ENCODE data around the gene KRTAP9-8. TPM values are rescaled to one million over a fixed set of nuclear protein-coding genes. Genes with fewer than 3 reads are reported as not detected.
"Not testable (repeated sequence)": the region's sequence is repeated elsewhere in the genome, so short reads cannot be mapped to it uniquely, and the experiment has no call there.

The KRTAP9-8 gene
- total and polyA plus RNA-seq, 7 experiments from 2014 or later: not detected

GRCh38 chr17:41212524-41213169 lies 25.2 kb upstream of the KRTAP9-8 start:
- DNase-seq (no peak), ATAC-seq (no peak)
- H3K9me3 ChIP-seq (ENCODE audit: control insufficient read depth in 2 of 3, low read length in 3 of 3): no peaks in the 10 kb centered on the region
- Mint-ChIP-seq H3K4me3 (no peak overlapping the region), H3K27me3 (peaks cover 0 to 28% (median 15%) of the 10 kb centered on the region in 5 donors), H3K36me3 (no peaks in the 10 kb centered on the region), H3K4me1 (peaks cover 0 to 13% (median 6%) of the 10 kb centered on the region in 7 donors), H3K27ac (peak overlapping the region in 1 of 9 donors; percentile 36), H3K9me3 (peaks cover 0 to 6% (median 0%) of the 10 kb centered on the region in 11 donors)
- H3K4me3 ChIP-seq (ENCODE audit: low read length): no peak overlapping the region
- H3K27ac ChIP-seq (ENCODE audit: low read depth, low read length): no peak overlapping the region
- H3K36me3 ChIP-seq (ENCODE audit: control insufficient read depth in 2 of 3, insufficient read depth in 3 of 3, low read length in 3 of 3): no peaks in the 10 kb centered on the region
- ChIA-PET CTCF (interaction anchor here (0.5 to 1.0 kb wide), 2 partner anchors 99 to 102 kb away, joined by 3 read pairs; no protein-coding TSS in a partner anchor), POLR2A (interaction anchor here (0.8 kb wide), 1 partner anchor 94 kb away, joined by 3 read pairs; no protein-coding TSS in a partner anchor)
- H3K27me3 ChIP-seq (ENCODE audit: control insufficient read depth in 2 of 2, insufficient read depth in 2 of 2, low read length in 2 of 2): peaks cover 0 to 5% of the 10 kb centered on the region in 2 donors
- intact Hi-C loops (cut with micrococcal nuclease): loop anchor here in 1 of 2 donors (5.0 kb wide), 1 partner anchor 110 kb away; no protein-coding TSS in a partner anchor
- no peaks in the 10 kb centered on the region for H3K4me1 ChIP-seq (ENCODE audit: control insufficient read depth in 2 of 2, insufficient read depth in 2 of 2, low read length in 2 of 2)

- Mint-ChIP-seq H3K4me3 (no peak overlapping the region), H3K36me3 (peaks cover 0 to 4% (median 0%) of the 10 kb centered on the region in 5 donors), H3K4me1 (peaks cover 0 to 13% (median 6%) of the 10 kb centered on the region in 7 donors), H3K27ac (no peak overlapping the region), H3K27me3 (peaks cover 0 to 15% (median 5%) of the 10 kb centered on the region in 5 donors), H3K9me3 (peaks cover 0 to 9% (median 0%) of the 10 kb centered on the region in 11 donors)
- ChIA-PET POLR2A (interaction anchor here (0.6 kb wide), 1 partner anchor 1144 kb away, joined by 3 read pairs; no protein-coding TSS in a partner anchor), CTCF (interaction anchor here (0.6 to 1.2 kb wide), 2 partner anchors 14 to 106 kb away, joined by 3 read pairs; no protein-coding TSS in a partner anchor)
- Histone ChIP-seq H3K36me3 (ENCODE audit: control insufficient read depth in 2 of 3, insufficient read depth in 3 of 3, low read length in 3 of 3) (no peaks in the 10 kb centered on the region), H3K4me3 (ENCODE audit: low read length) (no peak overlapping the region), H3K27me3 (ENCODE audit: control insufficient read depth in 2 of 2, insufficient read depth in 2 of 2, low read length in 2 of 2) (peaks cover 0 to 5% of the 10 kb centered on the region in 2 donors), H3K27ac (ENCODE audit: low read depth, low read length) (no peak overlapping the region), H3K9me3 (ENCODE audit: control insufficient read depth in 2 of 3, low read length in 3 of 3) (no peaks in the 10 kb centered on the region), H3K4me1 (ENCODE audit: control insufficient read depth in 2 of 2, insufficient read depth in 2 of 2, low read length in 2 of 2) (no peaks in the 10 kb centered on the region)
- intact Hi-C loops (cut with micrococcal nuclease): no loop called here
- DNase-seq (no peak), ATAC-seq (no peak)
Measured at GRCh38 chr17:41215681-41216080, 22.1 kb upstream of the KRTAP9-8 start.

DNA sequence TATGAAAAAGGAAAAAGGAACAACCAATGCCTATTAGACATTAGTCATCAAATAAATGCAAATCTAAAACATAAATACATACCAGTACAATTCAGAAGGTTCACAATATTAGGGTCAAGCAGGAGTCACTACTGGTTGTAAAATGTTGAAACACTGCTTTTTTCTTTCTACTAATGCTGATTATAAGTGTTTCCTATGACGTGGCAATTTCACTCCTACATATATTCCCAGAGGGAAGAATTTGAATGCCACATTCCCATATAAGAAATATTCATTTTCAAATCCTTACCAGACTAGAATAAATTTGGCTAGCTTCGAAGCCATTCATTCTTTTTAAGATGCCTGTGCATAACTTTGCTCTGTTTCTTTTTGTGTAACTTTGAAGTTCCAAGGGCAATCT lies 14.0 kb upstream of the KRTAP9-8 start:
- no peak for ATAC-seq
- DNase-seq: no peak
- Histone ChIP-seq H3K27me3 (ENCODE audit: control insufficient read depth in 2 of 2, insufficient read depth in 2 of 2, low read length in 2 of 2) (peaks cover 0 to 6% of the 10 kb centered on the region in 2 donors), H3K9me3 (ENCODE audit: control insufficient read depth in 2 of 3, low read length in 3 of 3) (no peaks in the 10 kb centered on the region), H3K4me3 (ENCODE audit: low read length) (no peak overlapping the region), H3K4me1 (ENCODE audit: control insufficient read depth in 2 of 2, insufficient read depth in 2 of 2, low read length in 2 of 2) (no peaks in the 10 kb centered on the region), H3K36me3 (ENCODE audit: control insufficient read depth in 2 of 3, insufficient read depth in 3 of 3, low read length in 3 of 3) (no peaks in the 10 kb centered on the region), H3K27ac (ENCODE audit: low read depth, low read length) (no peak overlapping the region)
- peaks cover 0 to 11% (median 0%) of the 10 kb centered on the region in 5 donors for H3K27me3 Mint-ChIP-seq
- H3K27ac Mint-ChIP-seq: no peak overlapping the region
- H3K4me3 Mint-ChIP-seq: no peak overlapping the region
- H3K36me3 Mint-ChIP-seq: peaks cover 0 to 4% (median 0%) of the 10 kb centered on the region in 5 donors
- intact Hi-C loops (cut with micrococcal nuclease): no loop called here
- peaks cover 0 to 9% (median 0%) of the 10 kb centered on the region in 11 donors for H3K9me3 Mint-ChIP-seq
- ChIA-PET CTCF (no interaction called here), POLR2A (no interaction called here)
- peaks cover 0 to 6% (median 0%) of the 10 kb centered on the region in 7 donors for H3K4me1 Mint-ChIP-seq

DNA sequence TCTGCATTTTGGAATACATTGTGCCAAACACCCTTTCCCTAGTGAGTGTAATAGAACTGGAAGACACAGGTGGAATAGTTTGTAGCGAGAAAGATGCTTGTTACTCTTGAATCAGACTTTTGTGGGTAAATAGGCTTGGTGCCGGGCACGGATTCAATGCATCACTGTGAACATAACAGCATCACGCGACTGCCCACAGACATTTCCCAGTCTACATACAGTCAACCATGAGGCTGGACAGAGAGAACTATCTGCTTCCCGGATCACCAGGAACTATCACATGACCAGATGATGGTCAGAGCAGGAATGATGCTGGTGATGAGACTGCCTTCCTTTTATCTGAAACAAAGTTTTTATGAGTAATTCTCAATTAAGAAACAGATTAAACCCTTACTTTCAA lies 11.7 kb upstream of the KRTAP9-8 start:
- no peak for ATAC-seq
- POLR2A ChIA-PET: no interaction called here
- H3K9me3 Mint-ChIP-seq: peaks cover 0 to 4% (median 0%) of the 10 kb centered on the region in 11 donors
- Histone ChIP-seq H3K4me1 (ENCODE audit: control insufficient read depth in 2 of 2, insufficient read depth in 2 of 2, low read length in 2 of 2) (no peaks in the 10 kb centered on the region), H3K9me3 (ENCODE audit: control insufficient read depth in 2 of 3, low read length in 3 of 3) (no peaks in the 10 kb centered on the region), H3K4me3 (ENCODE audit: low read length) (no peak overlapping the region), H3K27ac (ENCODE audit: low read depth, low read length) (no peak overlapping the region), H3K36me3 (ENCODE audit: control insufficient read depth in 2 of 3, insufficient read depth in 3 of 3, low read length in 3 of 3) (no peaks in the 10 kb centered on the region), H3K27me3 (ENCODE audit: control insufficient read depth in 2 of 2, insufficient read depth in 2 of 2, low read length in 2 of 2) (peaks cover 0 to 6% of the 10 kb centered on the region in 2 donors)
- DNase-seq: no peak
- H3K27me3 Mint-ChIP-seq: peaks cover 0 to 17% (median 0%) of the 10 kb centered on the region in 5 donors
- no peak overlapping the region for H3K27ac Mint-ChIP-seq
- H3K4me1 Mint-ChIP-seq: peaks cover 0 to 15% (median 11%) of the 10 kb centered on the region in 7 donors
- intact Hi-C loops (cut with micrococcal nuclease): no loop called here
- H3K36me3 Mint-ChIP-seq: no peaks in the 10 kb centered on the region
- CTCF ChIA-PET: no interaction called here
- no peak overlapping the region for H3K4me3 Mint-ChIP-seq

- POLR2A ChIA-PET; H3K4me3 Mint-ChIP-seq; H3K27ac Mint-ChIP-seq; H3K27me3 ChIP-seq (ENCODE audit: control insufficient read depth in 2 of 2, insufficient read depth in 2 of 2, low read length in 2 of 2); H3K9me3 ChIP-seq (ENCODE audit: control insufficient read depth in 2 of 3, low read length in 3 of 3); DNase-seq; H3K4me3 ChIP-seq (ENCODE audit: low read length); CTCF ChIA-PET; ATAC-seq; H3K27ac ChIP-seq (ENCODE audit: low read depth, low read length); H3K36me3 ChIP-seq (ENCODE audit: control insufficient read depth in 2 of 3, insufficient read depth in 3 of 3, low read length in 3 of 3); intact Hi-C loops (cut with micrococcal nuclease); H3K4me1 ChIP-seq (ENCODE audit: control insufficient read depth in 2 of 2, insufficient read depth in 2 of 2, low read length in 2 of 2); H3K36me3 Mint-ChIP-seq; H3K9me3 Mint-ChIP-seq: not testable (repeated sequence)
- Mint-ChIP-seq H3K4me1 (peaks cover 0 to 15% (median 7%) of the 10 kb centered on the region in 7 donors), H3K27me3 (peaks cover 0 to 16% (median 0%) of the 10 kb centered on the region in 5 donors)
Measured at GRCh38 chr17:41226598-41227095, 11.2 kb upstream of the KRTAP9-8 start, which contains the start of gene KRTAP9-2. Gene KRTAP9-2, plus strand, starts transcription at chr17:41226648. Its CDS starts 7 bp downstream, at chr17:41226655.

DNA sequence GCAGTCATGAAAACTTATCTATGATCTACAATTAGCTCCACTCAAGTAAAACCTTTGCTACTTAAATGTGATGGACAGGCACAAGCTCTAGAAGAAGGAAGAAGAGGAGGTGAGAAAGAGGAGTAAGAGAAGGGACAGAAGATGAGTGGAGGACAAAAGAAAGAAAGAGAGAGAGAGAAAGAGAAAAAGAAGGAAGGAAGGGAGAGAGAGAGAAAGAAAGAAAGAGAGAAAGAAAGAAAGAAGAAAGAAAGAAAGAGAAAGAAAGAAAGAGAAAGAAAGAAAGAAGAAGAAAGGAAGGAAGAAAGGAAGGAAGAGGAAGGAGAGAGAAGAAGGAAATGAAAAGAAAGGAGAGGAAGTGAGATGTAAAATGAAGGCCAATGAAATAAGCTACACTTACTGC lies 7.7 kb upstream of the KRTAP9-8 start:
- intact Hi-C loops (cut with micrococcal nuclease): no loop called here
- Histone ChIP-seq H3K27ac (ENCODE audit: low read depth, low read length) (no peak overlapping the region), H3K27me3 (ENCODE audit: control insufficient read depth in 2 of 2, insufficient read depth in 2 of 2, low read length in 2 of 2) (peaks cover 0 to 6% of the 10 kb centered on the region in 2 donors), H3K9me3 (ENCODE audit: control insufficient read depth in 2 of 3, low read length in 3 of 3) (no peaks in the 10 kb centered on the region), H3K36me3 (ENCODE audit: control insufficient read depth in 2 of 3, insufficient read depth in 3 of 3, low read length in 3 of 3) (no peaks in the 10 kb centered on the region), H3K4me1 (ENCODE audit: control insufficient read depth in 2 of 2, insufficient read depth in 2 of 2, low read length in 2 of 2) (no peaks in the 10 kb centered on the region), H3K4me3 (ENCODE audit: low read length) (no peak overlapping the region)
- H3K4me1 Mint-ChIP-seq: peaks cover 0 to 15% (median 7%) of the 10 kb centered on the region in 7 donors
- peaks cover 0 to 25% (median 4%) of the 10 kb centered on the region in 5 donors for H3K27me3 Mint-ChIP-seq
- H3K36me3 Mint-ChIP-seq: no peaks in the 10 kb centered on the region
- H3K4me3 Mint-ChIP-seq: no peak overlapping the region
- peak overlapping the region in 1 of 9 donors; percentile 23 for H3K27ac Mint-ChIP-seq
- POLR2A ChIA-PET: no interaction called here
- no peak for DNase-seq
- CTCF ChIA-PET: interaction anchor here (1.6 kb wide), 1 partner anchor 14 kb away, joined by 3 read pairs; no protein-coding TSS in a partner anchor
- peaks cover 0 to 2% (median 0%) of the 10 kb centered on the region in 11 donors for H3K9me3 Mint-ChIP-seq
- ATAC-seq: no peak

Measured in naive thymus-derived CD4-positive, alpha-beta T cell (primary cell).